Endothelial cell of umbilical vein (primary cell): ENCODE data around the gene ENTPD1. TPM values are rescaled to one million over a fixed set of nuclear protein-coding genes. Genes with fewer than 3 reads are reported as not detected.
"Not testable (repeated sequence)": the region's sequence is repeated elsewhere in the genome, so short reads cannot be mapped to it uniquely, and the experiment has no call there.

Source experiments
- BruUV-seq: library from RNA; stranded (reverse); fragments of 400-500 nt; replicated peaks from 2 replicates; lab custom pipeline; 2021; lab: Mats Ljungman, UMichigan
- CTCF ChIA-PET: fragments of 300-600, 350-600 bp; sonication (Branson Sonifier 250); formaldehyde crosslinking; loops from one replicate; lab custom pipeline; 2021; ENCODE audit warnings: antibody characterized with exemption, inconsistent platforms; lab: Charles Lee
- POLR2A ChIA-PET: fragments of 300-600, 350-600 bp; sonication (Branson Sonifier 250); formaldehyde crosslinking; loops from one replicate; lab custom pipeline; 2021; ENCODE audit warnings: antibody characterized with exemption, inconsistent platforms; lab: Charles Lee
- DNase-seq: peaks from one replicate; pipeline ENCODE4 v3.0.0-alpha.2; 2011; ENCODE audit warnings: low read depth, low spot score
- FAIRE-seq: peaks from 2 replicates; lab custom pipeline; 2011; peaks lifted over from hg19 to GRCh38; lab: Jason Lieb, UNC
- H2AFZ ChIP-seq: 2 replicates; pipeline ENCODE4 v1.6.0; 2012; ENCODE audit warnings: low read depth, low read length, control low read depth, inconsistent platforms
- H3K27ac ChIP-seq: 2 replicates; pipeline ENCODE4 v1.5.1; 2011; ENCODE audit warnings: low read depth, mild to moderate bottlenecking, control low read depth, low read length, moderate library complexity; ENCODE audit not compliant: insufficient read depth
- H3K27me3 ChIP-seq, 2 experiments: 2 replicates each; pipeline versions ENCODE4 v1.6.0 to v1.6.1; 2011; ENCODE audit warnings: low read length in 2 of 2, mixed read lengths in 1 of 2; ENCODE audit not compliant: control insufficient read depth in 2 of 2, insufficient read depth in 2 of 2
- H3K36me3 ChIP-seq, 2 experiments: 2 replicates in 1 of 2; 3 replicates in 1 of 2; pipeline ENCODE4 v1.5.1; 2011; ENCODE audit warnings: low read length in 2 of 2, mild to moderate bottlenecking in 1 of 2, moderate library complexity in 1 of 2; ENCODE audit not compliant: control insufficient read depth in 2 of 2, insufficient read depth in 2 of 2; ENCODE audit errors: extremely low read depth in 1 of 2
- H3K4me1 ChIP-seq: 3 replicates; pipeline ENCODE4 v1.5.1; 2011; ENCODE audit warnings: mild to moderate bottlenecking, low read length; ENCODE audit not compliant: control insufficient read depth, insufficient read depth; ENCODE audit errors: extremely low read depth
- H3K4me2 ChIP-seq: 2 replicates; pipeline ENCODE4 v1.6.1; 2011; ENCODE audit warnings: low read length, control low read depth, mixed read lengths; ENCODE audit not compliant: insufficient read depth
- H3K4me3 ChIP-seq, 3 experiments: fragments of 200-600 bp in 1 of 3; sonication (generic), shearing (Covaris generic) in 1 of 3; replicated peaks in 1 of 3; 2 replicates each; pipeline ENCODE4 v1.5.1; 2011 to 2016; ENCODE audit warnings: control low read depth in 3 of 3, low read length in 3 of 3, mild to moderate bottlenecking in 2 of 3, inconsistent platforms in 1 of 3, low read depth in 1 of 3, moderate library complexity in 1 of 3; ENCODE audit not compliant: insufficient read depth in 1 of 3
- H3K79me2 ChIP-seq: 2 replicates; pipeline ENCODE4 v1.6.0; 2012; ENCODE audit warnings: low read length, inconsistent platforms; ENCODE audit not compliant: control insufficient read depth, insufficient read depth
- H3K9ac ChIP-seq: replicated peaks from 2 replicates; pipeline ENCODE3; 2011; ENCODE audit warnings: low read length, control low read depth; ENCODE audit not compliant: insufficient read depth; ENCODE audit errors: extremely low read depth
- H3K9me1 ChIP-seq: replicated peaks from 3 replicates; pipeline ENCODE4 v1.6.0; 2011; ENCODE audit warnings: mild to moderate bottlenecking, low read length; ENCODE audit not compliant: control insufficient read depth, insufficient read depth; ENCODE audit errors: extremely low read depth
- H3K9me3 ChIP-seq: replicated peaks from 2 replicates; pipeline ENCODE4 v1.5.1; 2012; ENCODE audit warnings: low read length, inconsistent platforms; ENCODE audit not compliant: control insufficient read depth, insufficient read depth
- H4K20me1 ChIP-seq: replicated peaks from 2 replicates; pipeline ENCODE3; 2011; ENCODE audit warnings: mild to moderate bottlenecking, low read length; ENCODE audit not compliant: control insufficient read depth, insufficient read depth; ENCODE audit errors: extremely low read depth
- CTCF ChIP-seq, 2 donors: IDR thresholded peaks; 1 replicate in 1 of 2; 2 replicates in 1 of 2; pipeline ENCODE4 v1.5.1; 2011; ENCODE audit warnings: low read length in 2 of 2, mild to moderate bottlenecking in 2 of 2, moderate library complexity in 2 of 2, control low read depth in 1 of 2, inconsistent platforms in 1 of 2, low read depth in 1 of 2; ENCODE audit not compliant: insufficient read depth in 1 of 2; ENCODE audit errors: extremely low read depth in 1 of 2
- EZH2 ChIP-seq: IDR thresholded peaks from 2 replicates; pipeline ENCODE4 v1.6.1; 2012; ENCODE audit warnings: borderline replicate concordance, low read depth, mild to moderate bottlenecking, moderate library complexity, low read length, inconsistent platforms; ENCODE audit not compliant: severe bottlenecking
- FOS ChIP-seq: IDR thresholded peaks from 2 replicates; pipeline ENCODE4 v1.6.1; 2011; ENCODE audit warnings: mild to moderate bottlenecking, low read length, moderate library complexity, borderline replicate concordance; ENCODE audit not compliant: insufficient read depth
- GATA2 ChIP-seq: IDR thresholded peaks from 2 replicates; pipeline ENCODE4 v1.7.0; 2011; ENCODE audit warnings: low read depth, mild to moderate bottlenecking, moderate library complexity, mixed read lengths, low read length; ENCODE audit not compliant: insufficient read length, insufficient read depth
- JUN ChIP-seq: IDR thresholded peaks from 2 replicates; pipeline ENCODE4 v1.6.1; 2011; ENCODE audit warnings: borderline replicate concordance, low read depth; ENCODE audit not compliant: insufficient read length, insufficient read depth
- MYC ChIP-seq: IDR thresholded peaks from one replicate; pipeline ENCODE4 v1.6.1; 2011; ENCODE audit warnings: mild to moderate bottlenecking, low read depth, low read length
- POLR2A ChIP-seq: IDR thresholded peaks from 2 replicates; pipeline ENCODE4 v1.6.1; 2012; ENCODE audit warnings: low read depth, mild to moderate bottlenecking, control low read depth, low read length
- POLR2AphosphoS5 ChIP-seq: IDR thresholded peaks from 2 replicates; pipeline ENCODE4 v1.6.1; 2012; ENCODE audit warnings: low read depth, mild to moderate bottlenecking, control low read depth, low read length, moderate library complexity; ENCODE audit not compliant: insufficient read depth
- dilution Hi-C: fragments of 300-500 bp; cut with MboI; formaldehyde crosslinking; loops from one replicate; pipeline ENCODE4 v1.15.0; 2019; ENCODE audit warnings: low sequenced_read_pairs; ENCODE audit not compliant: extremely low pct_ligation_motif_present
- intact Hi-C: fragments of 100-400 bp; cut with micrococcal nuclease; formaldehyde crosslinking; loops from one replicate; pipeline ENCODE4 v1.10.0; 2022
- polyA plus RNA-seq, 4 experiments: library from polyadenylated mRNA; depleted of rRNA in 3 of 4; stranded (reverse) in 3 of 4; unstranded in 1 of 4; fragments of >200 nt; gene quantifications; 2 replicates each; pipeline versions ENCODE4 v1.2.1 to v1.2.3, GENCODE V29; 2011 to 2012; ENCODE audit warnings: missing spikeins in 1 of 4
- total RNA-seq: library from RNA; stranded (reverse); gene quantifications from 2 replicates; pipeline ENCODE4 v1.2.3, GENCODE V29; 2021
- TF ChIP-seq, protein P1 (sequence below): IDR thresholded peaks from 2 replicates; pipeline ENCODE4 v1.6.1; 2011; ENCODE audit not compliant: insufficient read depth, insufficient read length

ENTPD1 gene
- total and polyA plus RNA-seq, 2 donors (not counting 3 experiments of a cell fraction or from before 2014, with no cell fraction given): 10.2 to 23.0 TPM

GRCh38 chr10:95798096-95798855 is 42.3 kb downstream of the ENTPD1 start:
- H3K27ac ChIP-seq: no peak overlapping the region
- FAIRE-seq: no peak
- H3K9me1 ChIP-seq: no peaks in the 10 kb centered on the region
- CTCF ChIA-PET: interaction anchor here (0.9 to 1.9 kb wide), 2 partner anchors 44 to 105 kb away, joined by 4 to 6 read pairs; partner anchors contain the start of gene TCTN3
- no peaks in the 10 kb centered on the region for H4K20me1 ChIP-seq
- no peaks in the 10 kb centered on the region for H3K36me3 ChIP-seq
- POLR2A ChIA-PET: no interaction called here
- intact Hi-C loops (no loop called here), dilution Hi-C loops (no loop called here)
- TF ChIP-seq POLR2AphosphoS5 (no peak), POLR2A (no peak), GATA2 (no peak), EZH2 (no peak), JUN (no peak), FOS (no peak), CTCF (IDR thresholded peaks at IDR 0.05; ENCODE audit: extremely low read depth in 1 of 2, insufficient read depth in 1 of 2, low read depth in 1 of 2, low read length in 2 of 2) (no peak), MYC (no peak)
- TF ChIP-seq, protein P1, sequence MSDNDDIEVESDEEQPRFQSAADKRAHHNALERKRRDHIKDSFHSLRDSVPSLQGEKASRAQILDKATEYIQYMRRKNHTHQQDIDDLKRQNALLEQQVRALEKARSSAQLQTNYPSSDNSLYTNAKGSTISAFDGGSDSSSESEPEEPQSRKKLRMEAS: no peak
- H3K79me2 ChIP-seq: no peaks in the 10 kb centered on the region
- no peak overlapping the region for H3K4me3 ChIP-seq
- BruUV-seq: no TSS peak
- no peak for DNase-seq
- no peak overlapping the region for H3K9ac ChIP-seq
- no peaks in the 10 kb centered on the region for H3K27me3 ChIP-seq
- no peak overlapping the region for H3K4me2 ChIP-seq
- H2AFZ ChIP-seq: no peak overlapping the region
- H3K9me3 ChIP-seq: no peaks in the 10 kb centered on the region
- peaks cover 25% of the 10 kb centered on the region for H3K4me1 ChIP-seq

DNA sequence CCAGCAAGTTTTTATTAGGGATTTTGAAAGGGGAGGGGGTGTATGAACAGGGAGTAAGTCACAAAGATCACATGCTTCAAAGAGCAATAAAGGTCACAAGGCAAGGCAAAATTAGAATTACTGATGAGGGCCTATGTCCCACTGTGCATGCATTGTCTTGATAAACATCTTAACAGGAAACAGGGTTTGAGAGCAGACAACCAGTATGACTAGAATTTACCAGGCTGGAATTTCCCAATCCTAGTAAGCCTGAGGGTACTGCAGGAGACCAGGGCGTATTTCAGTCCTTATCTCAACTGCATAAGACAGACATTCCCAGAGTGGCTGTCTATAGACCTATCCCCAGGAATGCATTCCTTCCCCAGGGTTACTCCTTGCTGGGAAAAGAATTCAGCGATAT is 44.3 kb downstream of the ENTPD1 start:
- dilution Hi-C loops, intact Hi-C loops: not testable (repeated sequence)

More for the DNA sequence above, 44.3 kb downstream of the ENTPD1 start:
- H3K9me3 ChIP-seq, H3K79me2 ChIP-seq, H4K20me1 ChIP-seq, H3K9ac ChIP-seq, H2AFZ ChIP-seq, POLR2A ChIA-PET, DNase-seq, H3K4me1 ChIP-seq, H3K9me1 ChIP-seq, BruUV-seq, H3K27ac ChIP-seq, H3K36me3 ChIP-seq, FAIRE-seq, H3K4me2 ChIP-seq, H3K27me3 ChIP-seq, CTCF ChIA-PET, H3K4me3 ChIP-seq: not testable (repeated sequence)
